Effector CD8-positive, alpha-beta T cell (primary cell): Measurements from ENCODE around the gene CHP1.
A peak's percentile ranks its signal among the peaks of the same experiment; 100 is the strongest.
"Not testable (repeated sequence)": the region's sequence is repeated elsewhere in the genome, so short reads cannot be mapped to it uniquely, and the experiment has no call there.

ENCODE experiments used
- DNase-seq: peaks from one replicate; lab custom pipeline; 2025; lab: John Stamatoyannopoulos, UW

Gene CHP1

GRCh38 chr15:41256577-41257038, 25.5 kb downstream of the CHP1 start:
- no peak for DNase-seq

GRCh38 chr15:41258750-41259471, 27.8 kb downstream of the CHP1 start:
- DNase-seq = no peak

DNA sequence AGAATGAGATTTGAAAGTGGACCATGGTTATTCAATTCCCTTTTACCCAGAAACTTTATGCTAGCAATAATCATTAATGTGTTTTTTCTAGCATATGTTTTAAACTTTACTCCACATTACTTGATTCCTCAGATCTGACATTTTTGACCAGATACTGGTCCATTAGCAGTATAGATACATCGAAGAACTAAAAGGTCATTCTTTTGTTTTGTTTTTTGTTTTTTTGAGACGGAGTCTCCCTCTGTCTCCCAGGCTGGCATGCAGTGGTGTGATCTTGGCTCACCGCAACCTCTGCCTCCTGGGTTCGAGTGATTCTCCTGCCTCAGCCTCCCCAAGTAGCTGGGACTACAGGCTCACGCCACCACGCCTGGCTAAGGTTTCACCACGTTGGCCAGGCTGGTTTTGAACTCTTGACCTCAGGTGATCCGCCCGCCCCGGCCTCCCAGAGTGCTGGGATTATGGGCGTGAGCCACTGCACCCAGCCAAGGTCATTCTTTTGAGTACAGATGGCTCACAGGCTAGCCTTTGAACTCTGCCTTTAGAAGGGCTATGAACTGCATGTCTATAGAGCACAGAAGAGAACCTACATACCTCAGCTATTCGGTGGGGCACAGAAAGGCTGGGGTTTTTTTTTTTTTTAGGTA, 28.6 kb downstream of the CHP1 start:
- DNase-seq = no peak

DNA sequence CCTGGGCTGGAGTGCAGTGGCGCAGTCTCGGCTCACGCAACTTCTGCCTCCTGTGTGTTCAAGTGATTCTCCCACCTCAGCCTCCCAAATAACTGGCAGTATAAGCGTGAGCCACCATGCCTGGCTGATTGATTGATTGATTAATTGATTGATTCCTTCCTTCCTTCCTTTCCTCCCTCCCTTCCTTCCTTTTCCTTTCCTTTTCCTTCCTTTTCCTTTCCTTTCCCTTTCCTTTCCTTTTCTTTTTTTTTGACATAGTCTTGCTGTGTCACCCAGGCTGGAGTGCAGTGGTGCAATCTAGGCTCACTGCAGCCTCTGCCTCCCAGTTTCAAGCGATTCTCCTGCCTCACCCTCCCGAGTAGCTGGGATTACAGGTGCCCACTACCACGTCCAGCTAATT, 29.9 kb downstream of the CHP1 start:
- DNase-seq = not testable (repeated sequence)

DNA sequence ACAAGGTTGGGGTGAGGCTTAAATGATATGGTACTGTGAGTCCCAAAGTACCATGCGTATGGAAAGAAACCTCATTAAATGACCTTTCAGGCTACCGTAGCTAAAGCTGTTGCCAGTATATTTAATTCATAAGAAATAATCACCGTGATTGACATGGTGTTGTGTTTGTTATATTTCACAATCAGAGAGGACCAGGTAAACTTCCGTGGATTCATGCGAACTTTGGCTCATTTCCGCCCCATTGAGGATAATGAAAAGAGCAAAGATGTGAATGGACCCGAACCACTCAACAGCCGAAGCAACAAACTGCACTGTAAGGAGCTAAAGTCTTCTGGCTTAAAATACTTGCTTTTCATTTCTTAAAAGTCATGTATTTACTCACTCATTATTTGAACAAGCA, 31.5 kb downstream of the CHP1 start:
- no peak for DNase-seq

GRCh38 chr15:41263891-41264351, 32.9 kb downstream of the CHP1 start:
- DNase-seq = no peak

DNA sequence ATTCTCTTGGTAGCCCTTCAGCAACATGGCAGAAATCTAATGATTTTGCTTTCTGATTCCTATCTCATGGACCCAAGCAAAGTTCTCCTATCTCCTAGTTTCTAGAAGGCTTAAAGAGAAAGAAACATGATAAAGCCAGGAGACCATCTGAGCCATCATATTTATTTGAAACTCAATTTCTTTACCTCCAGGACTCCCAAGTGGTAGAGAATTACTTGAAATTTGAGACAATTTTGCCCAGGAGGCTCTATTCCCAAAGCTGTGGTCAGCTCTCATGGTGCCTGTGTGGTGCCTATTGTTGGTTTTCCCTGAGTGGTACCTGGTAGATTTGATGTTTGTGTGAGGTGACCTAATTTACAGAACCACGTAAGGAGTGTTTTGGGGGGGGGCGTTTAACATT, 38.8 kb downstream of the CHP1 start:
- no peak for DNase-seq

DNA sequence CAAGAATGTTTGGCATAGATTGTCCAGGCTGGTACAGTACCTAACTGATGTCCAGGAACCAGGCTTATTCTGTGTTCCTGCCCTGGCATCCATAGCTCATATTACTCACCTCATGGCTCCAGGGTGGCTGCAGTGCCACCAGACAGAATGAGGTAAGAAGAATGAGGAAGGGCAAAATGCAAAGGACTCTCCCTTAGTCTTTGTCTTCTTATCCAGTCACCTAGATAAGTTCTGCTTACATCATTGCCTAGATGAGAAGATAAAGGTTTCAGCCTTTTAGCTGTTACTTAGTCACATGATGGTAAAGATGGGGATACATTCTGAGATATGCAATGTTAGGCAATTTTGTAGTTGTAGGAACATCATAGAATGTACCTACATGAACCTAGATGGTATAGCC, 45.8 kb downstream of the CHP1 start:
- DNase-seq = no peak

- DNase-seq = no peak
Observed at GRCh38 chr15:41278319-41278718, 47.3 kb downstream of the CHP1 start.

DNA sequence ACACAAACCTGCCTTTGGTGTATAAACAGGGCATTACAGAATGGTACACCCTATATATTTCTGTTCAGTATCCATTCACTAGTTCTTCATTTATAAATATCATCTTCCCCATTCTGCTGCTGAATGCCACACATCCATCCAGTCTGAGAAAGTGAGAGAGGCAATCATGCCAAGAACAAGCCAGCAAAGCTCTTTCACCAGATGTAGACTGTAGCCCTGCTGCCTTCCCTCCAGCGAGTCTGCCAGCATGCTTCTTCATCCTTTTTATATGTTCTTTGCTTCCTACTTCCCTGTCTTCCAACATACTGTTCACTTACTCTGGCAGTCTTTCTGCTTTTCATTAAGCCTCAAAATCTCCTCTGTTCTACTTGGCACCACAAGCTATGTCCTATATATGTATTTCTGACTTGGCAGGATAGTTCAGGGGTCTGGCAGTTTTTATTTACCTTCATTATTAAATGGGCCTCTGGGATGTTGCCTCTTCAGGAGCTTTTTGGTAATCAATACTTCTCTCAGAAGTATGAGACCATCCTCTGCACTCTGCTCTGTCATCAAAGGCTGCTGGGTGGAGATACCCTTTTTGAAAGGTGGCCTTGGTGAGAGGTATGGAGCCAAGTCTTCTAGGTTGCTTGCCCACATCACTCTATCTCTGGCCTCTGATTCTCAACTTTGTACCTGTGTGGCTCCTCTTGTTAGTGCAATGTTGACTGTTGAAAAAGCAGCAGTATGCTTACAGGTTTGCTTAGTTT, 48.6 kb downstream of the CHP1 start:
- no peak for DNase-seq

- DNase-seq = no peak
Observed at GRCh38 chr15:41281236-41281635, 50.2 kb downstream of the CHP1 start.

GRCh38 chr15:41282436-41282835, 51.4 kb downstream of the CHP1 start:
- not testable (repeated sequence) for DNase-seq

DNA sequence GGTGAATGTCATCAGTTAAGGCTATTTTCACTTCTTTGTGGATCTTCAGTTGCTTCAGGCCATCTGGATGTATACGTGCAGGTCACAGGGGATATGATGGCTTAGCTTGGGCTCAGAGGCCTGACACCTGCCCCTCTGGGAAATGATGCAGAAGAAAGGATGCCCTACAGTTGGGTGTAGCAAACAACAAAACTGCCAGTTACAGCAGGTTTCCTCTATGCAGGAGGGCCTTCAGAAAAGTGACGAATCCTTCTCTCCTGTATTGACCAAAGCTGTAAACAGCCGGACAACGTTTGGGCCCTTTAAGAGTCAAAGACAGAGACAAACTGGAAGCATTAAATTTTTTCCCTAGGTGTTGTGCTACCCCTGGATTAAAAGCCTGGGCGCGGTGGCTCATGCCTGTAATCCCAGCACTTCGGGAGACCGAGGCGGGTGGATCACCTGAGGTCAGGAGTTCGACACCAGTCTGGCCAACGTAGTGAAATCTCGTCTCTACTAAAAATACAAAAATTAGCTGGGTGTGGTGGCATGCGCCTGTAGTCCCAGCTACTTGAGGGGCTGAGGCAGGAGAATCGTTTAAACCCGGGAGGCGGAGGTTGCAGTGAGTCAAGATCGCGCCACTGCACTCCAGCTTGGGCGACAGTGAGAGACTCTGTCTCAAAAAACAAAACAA, 52.0 kb downstream of the CHP1 start:
- not testable (repeated sequence) for DNase-seq

GRCh38 chr15:41283653-41284426, 52.8 kb downstream of the CHP1 start:
- peak; percentile 96 for DNase-seq

GRCh38 chr15:41284427-41285177, 53.5 kb downstream of the CHP1 start:
- DNase-seq = no peak

DNA sequence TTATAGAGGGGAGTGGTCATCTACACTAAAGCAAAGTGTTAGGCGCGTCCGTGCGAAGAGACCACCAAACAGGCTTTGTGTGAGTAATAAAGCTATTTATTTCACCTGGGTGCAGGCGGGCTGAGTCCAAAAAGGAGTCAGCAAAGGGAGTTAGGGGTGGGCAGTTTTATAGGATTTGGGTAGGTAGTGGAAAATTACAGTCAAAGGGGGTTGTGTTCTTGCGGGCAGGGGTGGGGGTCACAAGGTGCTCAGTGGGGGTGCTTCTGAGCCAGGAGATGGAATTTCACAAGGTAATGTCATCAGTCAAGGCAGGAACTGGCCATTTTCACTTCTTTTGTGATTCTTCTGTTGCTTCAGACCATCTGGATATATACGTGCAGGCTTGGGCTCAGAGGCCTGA, 54.2 kb downstream of the CHP1 start:
- no peak for DNase-seq

- DNase-seq = no peak
Observed at GRCh38 chr15:41286665-41287333, 55.7 kb downstream of the CHP1 start.

DNA sequence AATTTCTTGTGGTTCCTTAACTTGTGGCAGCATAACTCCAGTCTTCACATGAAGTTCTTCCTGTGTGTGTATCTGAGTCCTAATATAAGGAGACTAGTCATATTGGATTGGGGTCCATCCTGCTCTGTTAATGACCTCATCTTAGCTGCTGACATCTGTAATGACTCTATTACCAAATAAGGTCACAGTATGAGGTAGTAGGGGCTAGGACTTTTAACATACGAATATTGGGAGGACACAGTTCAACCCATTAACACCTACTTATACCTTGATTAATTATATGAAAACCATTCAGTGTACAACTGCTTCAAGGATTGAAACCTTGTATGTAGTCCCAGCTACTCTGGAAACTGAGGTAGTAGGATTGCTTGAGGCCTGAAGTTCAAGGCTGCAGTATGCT, 57.4 kb downstream of the CHP1 start:
- no peak for DNase-seq

- DNase-seq = no peak
Observed at GRCh38 chr15:41289953-41290352, 58.9 kb downstream of the CHP1 start.

GRCh38 chr15:41291065-41291631, 60.1 kb downstream of the CHP1 start:
- no peak for DNase-seq
